ENCODE measurements around the gene TMEM233. TPM values are rescaled to one million over a fixed set of nuclear protein-coding genes. Genes with fewer than 3 reads are reported as not detected.

TMEM233 gene
- total RNA-seq: 10 to 100 TPM; 25.2 to 89.1 (median 57.8) TPM

DNA sequence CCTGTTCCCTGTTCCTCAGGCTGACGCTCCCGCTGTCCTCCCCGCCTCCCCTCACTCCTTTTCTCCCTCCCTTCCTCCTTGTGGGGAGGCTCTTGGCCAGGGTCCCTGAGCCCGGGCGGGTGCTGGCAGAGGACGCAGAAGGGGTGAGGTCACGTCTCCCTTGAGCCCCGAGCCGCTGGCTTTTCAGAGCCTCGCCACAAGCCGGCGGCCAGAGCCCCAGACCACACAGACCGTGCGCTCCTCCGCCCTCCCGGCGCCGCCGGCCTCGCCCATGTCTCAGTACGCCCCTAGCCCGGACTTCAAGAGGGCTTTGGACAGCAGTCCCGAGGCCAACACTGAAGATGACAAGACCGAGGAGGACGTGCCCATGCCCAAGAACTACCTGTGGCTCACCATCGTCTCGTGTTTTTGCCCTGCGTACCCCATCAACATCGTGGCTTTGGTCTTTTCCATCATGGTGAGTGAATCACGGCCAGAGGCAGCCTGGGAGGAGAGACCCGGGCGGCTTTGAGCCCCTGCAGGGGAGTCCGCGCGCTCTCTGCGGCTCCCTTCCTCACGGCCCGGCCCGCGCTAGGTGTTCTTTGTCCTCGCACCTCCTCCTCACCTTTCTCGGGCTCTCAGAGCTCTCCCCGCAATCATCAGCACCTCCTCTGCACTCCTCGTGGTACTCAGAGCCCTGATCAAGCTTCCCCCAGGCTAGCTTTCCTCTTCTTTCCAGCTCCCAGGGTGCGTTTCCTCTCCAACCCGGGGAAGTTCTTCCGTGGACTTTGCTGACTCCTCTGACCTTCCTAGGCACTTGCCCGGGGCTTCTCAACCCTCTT lies at the start of gene TMEM233:
Gene TMEM233 (plus strand): TSS at position 197 of the 821 bp plus-strand sequence. CDS start 75 bp downstream, at position 272.
- in situ Hi-C loops (cut with MboI; ENCODE audit: low sequenced_read_pairs in 4 of 4): no loop called here
- Histone ChIP-seq H3K36me3 (no peaks in the 10 kb centered on the region), H3K4me3 (peak within 1 kb of the TSS; percentile 74 to 91 (median 82)), H3K27me3 (no peaks in the 10 kb centered on the region), H3K27ac (peak within 1 kb of the TSS; percentile 92 to 98 (median 96)), H3K4me1 (peaks cover 34 to 50% of the 10 kb centered on the region in 2 donors), H3K9me3 (no peaks in the 10 kb centered on the region)
- ATAC-seq: peak; percentile 48
- TF ChIP-seq CTCF (IDR thresholded peaks at IDR 0.05 in 4 of 5, conservative IDR thresholded peaks at IDR 0.05 in 1 of 5) (no peak), POLR2A (IDR thresholded peaks at IDR 0.05) (peak; percentile 68 to 75)
- peak; percentile 60 to 84 for DNase-seq
- intact Hi-C loops (cut with DNase I; ENCODE audit: low total_unique reads): loop anchor here (2.0 to 5.0 kb wide), 2 partner anchors 51 to 74 kb away; partner anchors contain the start of gene PRKAB1

GRCh38 chr12:119544765-119545625 lies 48.6 kb upstream of the TMEM233 start:
- Histone ChIP-seq H3K27ac (no peak overlapping the region), H3K4me1 (no peaks in the 10 kb centered on the region), H3K27me3 (no peaks in the 10 kb centered on the region), H3K9me3 (no peaks in the 10 kb centered on the region), H3K36me3 (no peaks in the 10 kb centered on the region), H3K4me3 (no peak overlapping the region)
- ATAC-seq (peak; percentile 54 to 81), DNase-seq (peak; percentile 38 to 47)
- in situ Hi-C loops (cut with MboI; ENCODE audit: low sequenced_read_pairs in 4 of 4): loop anchor here in 1 of 4 donors (10.0 kb wide), 1 partner anchor 100 kb away; no protein-coding TSS in a partner anchor
- intact Hi-C loops (cut with DNase I; ENCODE audit: low total_unique reads): loop anchor here (2.0 to 10.0 kb wide), 2 partner anchors 430 to 1140 kb away; no protein-coding TSS in a partner anchor
- TF ChIP-seq POLR2A (IDR thresholded peaks at IDR 0.05) (no peak), CTCF (IDR thresholded peaks at IDR 0.05 in 4 of 5, conservative IDR thresholded peaks at IDR 0.05 in 1 of 5) (peak; percentile 69 to 87 (median 81))

GRCh38 chr12:119546340-119546739 lies 47.2 kb upstream of the TMEM233 start:
- no peak for DNase-seq
- ATAC-seq: no peak
- Histone ChIP-seq H3K4me3 (no peak overlapping the region), H3K4me1 (no peaks in the 10 kb centered on the region), H3K27ac (no peak overlapping the region), H3K36me3 (no peaks in the 10 kb centered on the region), H3K27me3 (no peaks in the 10 kb centered on the region), H3K9me3 (no peaks in the 10 kb centered on the region)
- no peak for TF ChIP-seq POLR2A (IDR thresholded peaks at IDR 0.05)
- no peak for TF ChIP-seq CTCF (IDR thresholded peaks at IDR 0.05 in 4 of 5, conservative IDR thresholded peaks at IDR 0.05 in 1 of 5)
- intact Hi-C loops (cut with DNase I; ENCODE audit: low total_unique reads): loop anchor here (10.0 kb wide), 1 partner anchor 432 kb away; no protein-coding TSS in a partner anchor
- in situ Hi-C loops (cut with MboI; ENCODE audit: low sequenced_read_pairs in 4 of 4): loop anchor here in 1 of 4 donors (10.0 kb wide), 1 partner anchor 102 kb away; no protein-coding TSS in a partner anchor

- Histone ChIP-seq H3K27me3 (no peaks in the 10 kb centered on the region), H3K9me3 (no peaks in the 10 kb centered on the region), H3K27ac (no peak overlapping the region), H3K36me3 (no peaks in the 10 kb centered on the region), H3K4me3 (no peak overlapping the region), H3K4me1 (no peaks in the 10 kb centered on the region)
- no peak for TF ChIP-seq POLR2A (IDR thresholded peaks at IDR 0.05)
- TF ChIP-seq CTCF (IDR thresholded peaks at IDR 0.05 in 4 of 5, conservative IDR thresholded peaks at IDR 0.05 in 1 of 5): no peak
- ATAC-seq (no peak), DNase-seq (no peak)
- in situ Hi-C loops (cut with MboI; ENCODE audit: low sequenced_read_pairs in 4 of 4): loop anchor here in 1 of 4 donors (10.0 kb wide), 1 partner anchor 102 kb away; no protein-coding TSS in a partner anchor
- intact Hi-C loops (cut with DNase I; ENCODE audit: low total_unique reads): loop anchor here (10.0 kb wide), 1 partner anchor 432 kb away; no protein-coding TSS in a partner anchor
Measured at GRCh38 chr12:119547001-119547400, 46.6 kb upstream of the TMEM233 start.

Measured in gastrocnemius medialis (tissue), 4 donors.